GM23338 (cell line): ENCODE results near the gene MAPK14. TPM values are rescaled to one million over a fixed set of nuclear protein-coding genes. Genes with fewer than 3 reads are reported as not detected.

Experiments used
- ATAC-seq: fragments of 200-7000 bp; cut with Tn5 transposase; 3 replicates; pipeline ENCODE4 v1.9.1; 2020
- DNase-seq: peaks from one replicate; pipeline ENCODE4 v3.0.0-alpha.2; 2015; ENCODE audit warnings: low spot score
- H2AFZ ChIP-seq: fragments of 200-600 bp; sonication (generic); 2 replicates; pipeline ENCODE4 v1.8.0; 2016; ENCODE audit warnings: antibody characterized with exemption, mild to moderate bottlenecking, moderate library complexity
- H3F3A ChIP-seq: fragments of 200-600 bp; sonication (generic); replicated peaks from 2 replicates; pipeline ENCODE4 v1.8.0; 2017; ENCODE audit warnings: antibody characterized with exemption, mixed run types, low read depth
- H3K27ac ChIP-seq: fragments of 200-600 bp; sonication (generic); 2 replicates; pipeline ENCODE4 v1.6.1; 2016; ENCODE audit warnings: low read depth
- H3K27me3 ChIP-seq: fragments of 200-600 bp; sonication (generic); 2 replicates; pipeline ENCODE4 v1.8.0; 2016; ENCODE audit warnings: mild to moderate bottlenecking, mixed run types, moderate library complexity; ENCODE audit not compliant: insufficient read depth
- H3K36me3 ChIP-seq: fragments of 200-600 bp; sonication (generic); 2 replicates; pipeline ENCODE4 v1.8.0; 2016; ENCODE audit warnings: mild to moderate bottlenecking; ENCODE audit not compliant: insufficient read depth
- H3K4me1 ChIP-seq: fragments of 200-600 bp; sonication (generic); 2 replicates; pipeline ENCODE4 v1.8.0; 2016; ENCODE audit warnings: mild to moderate bottlenecking, moderate library complexity; ENCODE audit not compliant: insufficient read depth
- H3K4me2 ChIP-seq: fragments of 200-600 bp; sonication (generic); 2 replicates; pipeline ENCODE4 v1.7.1; 2017; ENCODE audit warnings: mixed run types
- H3K4me3 ChIP-seq: fragments of 200-600 bp; sonication (generic); 2 replicates; pipeline ENCODE4 v1.6.1; 2016; ENCODE audit warnings: mixed run types
- H3K79me2 ChIP-seq: fragments of 200-600 bp; sonication (generic); replicated peaks from 2 replicates; pipeline ENCODE4 v1.8.0; 2017; ENCODE audit warnings: mild to moderate bottlenecking; ENCODE audit not compliant: insufficient read depth
- H3K9me2 ChIP-seq: fragments of 200-600 bp; sonication (generic); 2 replicates; pipeline ENCODE4 v1.8.0; 2017; ENCODE audit not compliant: insufficient read depth
- H4K20me1 ChIP-seq: fragments of 200-600 bp; sonication (generic); replicated peaks from 2 replicates; pipeline ENCODE4 v1.8.0; 2017; ENCODE audit warnings: mild to moderate bottlenecking; ENCODE audit not compliant: insufficient read depth
- H3K27ac Mint-ChIP-seq: 2 replicates; pipeline ENCODE4 v1.8.0; 2020; ENCODE audit warnings: inconsistent platforms, mild to moderate bottlenecking, moderate library complexity, mixed read lengths
- H3K27me3 Mint-ChIP-seq: 3 replicates; pipeline ENCODE4 v1.8.0; 2022; ENCODE audit warnings: low read depth, mild to moderate bottlenecking, moderate library complexity, mixed read lengths, inconsistent platforms; ENCODE audit not compliant: insufficient read depth, poor library complexity
- H3K36me3 Mint-ChIP-seq: 3 replicates; pipeline ENCODE4 v1.8.0; 2021; ENCODE audit warnings: low read depth, mild to moderate bottlenecking, inconsistent platforms, moderate library complexity, mixed read lengths
- H3K4me1 Mint-ChIP-seq: 3 replicates; pipeline ENCODE4 v1.8.0; 2020; ENCODE audit warnings: mild to moderate bottlenecking, inconsistent platforms, mixed read lengths
- H3K4me3 Mint-ChIP-seq: 3 replicates; pipeline ENCODE4 v1.8.0; 2021; ENCODE audit warnings: moderate library complexity, mild to moderate bottlenecking, inconsistent platforms, mixed read lengths
- H3K9me3 Mint-ChIP-seq: 3 replicates; pipeline ENCODE4 v1.8.0; 2020; ENCODE audit warnings: moderate library complexity, mild to moderate bottlenecking, inconsistent platforms, mixed read lengths
- ETS1 ChIP-seq: IDR thresholded peaks from 2 replicates; pipeline ENCODE4 v1.6.1; 2016; ENCODE audit warnings: antibody characterized with exemption
- POLR2AphosphoS5 ChIP-seq: IDR thresholded peaks from 2 replicates; pipeline ENCODE4 v1.6.1; 2016; ENCODE audit warnings: antibody characterized with exemption, low read depth
- REST ChIP-seq: IDR thresholded peaks from one replicate; pipeline ENCODE4 v1.6.1; 2018; ENCODE audit warnings: antibody characterized with exemption; ENCODE audit not compliant: unreplicated experiment
- polyA plus RNA-seq: library from polyadenylated mRNA; unstranded; fragments of >200 nt; fragmentation: Nextera tagmentation; extraction: Ambion mirVana; gene quantifications from 2 replicates; pipeline ENCODE4 v1.2.1, GENCODE V29; 2016
- total RNA-seq: library from RNA; depleted of rRNA; stranded (reverse); fragments of >200 nt; shearing (Covaris generic); gene quantifications from 2 replicates; pipeline ENCODE4 v1.2.3, GENCODE V29; 2014
- TF ChIP-seq, protein P1 (sequence below): fragments of 250-450 bp; sonication (Bioruptor Pico); IDR thresholded peaks from 2 replicates; pipeline ENCODE4 v1.5.0; 2020; ENCODE audit warnings: mild to moderate bottlenecking, moderate library complexity

The MAPK14 gene
- total and polyA plus RNA-seq, 2 experiments from 2014 or later = 8.8 to 44.5 TPM

DNA sequence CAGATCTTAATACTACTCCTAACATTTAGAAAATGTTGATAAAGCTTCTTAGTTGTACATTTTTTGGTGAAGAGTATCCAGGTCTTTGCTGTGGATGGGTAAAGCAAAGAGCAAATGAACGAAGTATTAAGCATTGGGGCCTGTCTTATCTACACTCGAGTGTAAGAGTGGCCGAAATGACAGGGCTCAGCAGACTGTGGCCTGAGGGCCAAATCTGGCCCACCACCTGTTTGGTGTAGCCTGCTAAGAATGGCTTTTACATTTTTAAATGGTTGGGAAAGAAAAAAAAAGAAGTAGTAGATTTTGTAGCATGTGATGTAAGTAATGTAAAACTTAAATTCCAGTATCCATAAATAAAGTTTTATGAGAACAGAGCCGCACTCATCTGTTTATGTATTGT, 83.3 kb downstream of the MAPK14 start:
- no peak for ATAC-seq
- no peak overlapping the region for H3K27ac Mint-ChIP-seq
- H3K4me3 Mint-ChIP-seq = no peak overlapping the region

More for the DNA sequence above, 83.3 kb downstream of the MAPK14 start:
- Mint-ChIP-seq H3K4me1 (peaks cover 18% of the 10 kb centered on the region), H3K27me3 (peaks cover 6% of the 10 kb centered on the region), H3K36me3 (peaks cover 10% of the 10 kb centered on the region; the same call in 1 of the 3 replicates), H3K9me3 (no peaks in the 10 kb centered on the region)
- Histone ChIP-seq H2AFZ (no peak overlapping the region), H3K36me3 (no peaks in the 10 kb centered on the region), H3K27me3 (no peaks in the 10 kb centered on the region), H3F3A (no peaks in the 10 kb centered on the region), H3K27ac (no peak overlapping the region), H3K79me2 (no peaks in the 10 kb centered on the region), H4K20me1 (no peaks in the 10 kb centered on the region; the same call in 1 of the 2 replicates), H3K4me3 (no peak overlapping the region), H3K9me2 (no peaks in the 10 kb centered on the region), H3K4me2 (no peak overlapping the region), H3K4me1 (no peaks in the 10 kb centered on the region)
- DNase-seq = no peak
- TF ChIP-seq, protein P1, sequence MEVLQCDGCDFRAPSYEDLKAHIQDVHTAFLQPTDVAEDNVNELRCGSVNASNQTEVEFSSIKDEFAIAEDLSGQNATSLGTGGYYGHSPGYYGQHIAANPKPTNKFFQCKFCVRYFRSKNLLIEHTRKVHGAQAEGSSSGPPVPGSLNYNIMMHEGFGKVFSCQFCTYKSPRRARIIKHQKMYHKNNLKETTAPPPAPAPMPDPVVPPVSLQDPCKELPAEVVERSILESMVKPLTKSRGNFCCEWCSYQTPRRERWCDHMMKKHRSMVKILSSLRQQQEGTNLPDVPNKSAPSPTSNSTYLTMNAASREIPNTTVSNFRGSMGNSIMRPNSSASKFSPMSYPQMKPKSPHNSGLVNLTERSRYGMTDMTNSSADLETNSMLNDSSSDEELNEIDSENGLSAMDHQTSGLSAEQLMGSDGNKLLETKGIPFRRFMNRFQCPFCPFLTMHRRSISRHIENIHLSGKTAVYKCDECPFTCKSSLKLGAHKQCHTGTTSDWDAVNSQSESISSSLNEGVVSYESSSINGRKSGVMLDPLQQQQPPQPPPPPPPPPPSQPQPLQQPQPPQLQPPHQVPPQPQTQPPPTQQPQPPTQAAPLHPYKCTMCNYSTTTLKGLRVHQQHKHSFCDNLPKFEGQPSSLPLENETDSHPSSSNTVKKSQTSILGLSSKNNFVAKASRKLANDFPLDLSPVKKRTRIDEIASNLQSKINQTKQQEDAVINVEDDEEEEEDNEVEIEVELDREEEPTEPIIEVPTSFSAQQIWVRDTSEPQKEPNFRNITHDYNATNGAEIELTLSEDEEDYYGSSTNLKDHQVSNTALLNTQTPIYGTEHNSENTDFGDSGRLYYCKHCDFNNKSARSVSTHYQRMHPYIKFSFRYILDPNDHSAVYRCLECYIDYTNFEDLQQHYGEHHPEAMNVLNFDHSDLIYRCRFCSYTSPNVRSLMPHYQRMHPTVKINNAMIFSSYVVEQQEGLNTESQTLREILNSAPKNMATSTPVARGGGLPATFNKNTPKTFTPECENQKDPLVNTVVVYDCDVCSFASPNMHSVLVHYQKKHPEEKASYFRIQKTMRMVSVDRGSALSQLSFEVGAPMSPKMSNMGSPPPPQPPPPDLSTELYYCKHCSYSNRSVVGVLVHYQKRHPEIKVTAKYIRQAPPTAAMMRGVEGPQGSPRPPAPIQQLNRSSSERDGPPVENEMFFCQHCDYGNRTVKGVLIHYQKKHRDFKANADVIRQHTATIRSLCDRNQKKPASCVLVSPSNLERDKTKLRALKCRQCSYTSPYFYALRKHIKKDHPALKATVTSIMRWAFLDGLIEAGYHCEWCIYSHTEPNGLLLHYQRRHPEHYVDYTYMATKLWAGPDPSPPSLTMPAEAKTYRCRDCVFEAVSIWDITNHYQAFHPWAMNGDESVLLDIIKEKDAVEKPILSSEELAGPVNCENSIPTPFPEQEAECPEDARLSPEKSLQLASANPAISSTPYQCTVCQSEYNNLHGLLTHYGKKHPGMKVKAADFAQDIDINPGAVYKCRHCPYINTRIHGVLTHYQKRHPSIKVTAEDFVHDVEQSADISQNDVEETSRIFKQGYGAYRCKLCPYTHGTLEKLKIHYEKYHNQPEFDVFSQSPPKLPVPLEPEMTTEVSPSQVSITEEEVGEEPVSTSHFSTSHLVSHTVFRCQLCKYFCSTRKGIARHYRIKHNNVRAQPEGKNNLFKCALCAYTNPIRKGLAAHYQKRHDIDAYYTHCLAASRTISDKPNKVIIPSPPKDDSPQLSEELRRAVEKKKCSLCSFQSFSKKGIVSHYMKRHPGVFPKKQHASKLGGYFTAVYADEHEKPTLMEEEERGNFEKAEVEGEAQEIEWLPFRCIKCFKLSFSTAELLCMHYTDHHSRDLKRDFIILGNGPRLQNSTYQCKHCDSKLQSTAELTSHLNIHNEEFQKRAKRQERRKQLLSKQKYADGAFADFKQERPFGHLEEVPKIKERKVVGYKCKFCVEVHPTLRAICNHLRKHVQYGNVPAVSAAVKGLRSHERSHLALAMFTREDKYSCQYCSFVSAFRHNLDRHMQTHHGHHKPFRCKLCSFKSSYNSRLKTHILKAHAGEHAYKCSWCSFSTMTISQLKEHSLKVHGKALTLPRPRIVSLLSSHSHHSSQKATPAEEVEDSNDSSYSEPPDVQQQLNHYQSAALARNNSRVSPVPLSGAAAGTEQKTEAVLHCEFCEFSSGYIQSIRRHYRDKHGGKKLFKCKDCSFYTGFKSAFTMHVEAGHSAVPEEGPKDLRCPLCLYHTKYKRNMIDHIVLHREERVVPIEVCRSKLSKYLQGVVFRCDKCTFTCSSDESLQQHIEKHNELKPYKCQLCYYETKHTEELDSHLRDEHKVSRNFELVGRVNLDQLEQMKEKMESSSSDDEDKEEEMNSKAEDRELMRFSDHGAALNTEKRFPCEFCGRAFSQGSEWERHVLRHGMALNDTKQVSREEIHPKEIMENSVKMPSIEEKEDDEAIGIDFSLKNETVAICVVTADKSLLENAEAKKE (CRISPR knock-in tag) = no peak
- no peak for TF ChIP-seq POLR2AphosphoS5
- no peak for TF ChIP-seq ETS1
- TF ChIP-seq REST = no peak
